Measurements from ENCODE around the gene SLC66A2.

GRCh38 chr18:79974025-79974654 is 22.7 kb upstream of the SLC66A2 start:
- TF ChIP-seq CTCF (conservative IDR thresholded peaks at IDR 0.05; ENCODE audit: low read length) (no peak), EZH2phosphoT487 (IDR thresholded peaks at IDR 0.05; ENCODE audit: borderline replicate concordance) (no peak)
